A673 (cell line): ENCODE results near the gene ADAMTS2.

Source experiments
- EZH2 ChIP-seq: fragments of 200-600 bp; sonication (generic); IDR thresholded peaks from 2 replicates; pipeline ENCODE4 v1.6.1; 2017; ENCODE audit warnings: borderline replicate concordance, low read depth, mild to moderate bottlenecking, mixed read lengths, antibody characterized with exemption, low read length; ENCODE audit not compliant: poor library complexity, severe bottlenecking
- TF ChIP-seq, protein P1 (sequence below): fragments of 300-800, 200-600 bp; sonication (generic); conservative IDR thresholded peaks from 2 replicates; pipeline ENCODE4 v1.5.1; 2017; ENCODE audit warnings: low read depth, mild to moderate bottlenecking, antibody characterized with exemption, low read length, moderate library complexity, mixed read lengths

DNA sequence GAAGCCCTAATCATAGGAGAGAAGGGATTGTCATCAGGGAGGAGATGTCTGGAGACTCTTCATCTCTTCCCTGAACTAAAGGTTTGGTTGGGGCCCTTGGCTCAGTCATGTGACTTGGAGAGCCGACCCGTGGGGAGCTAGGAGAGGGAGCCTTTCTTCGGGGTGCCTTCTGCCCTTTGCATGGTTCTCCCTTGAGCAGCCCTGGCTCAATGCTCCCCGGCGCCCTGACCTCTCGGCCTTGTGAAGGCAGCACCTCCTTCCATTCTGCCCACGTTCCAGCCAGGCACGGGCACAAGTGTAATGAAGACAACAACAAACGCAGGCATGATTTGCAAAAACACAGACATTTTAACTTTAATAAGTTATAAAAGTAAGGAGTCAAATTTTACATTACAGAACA, 234.7 kb downstream of the ADAMTS2 start:
- TF ChIP-seq, protein P1, sequence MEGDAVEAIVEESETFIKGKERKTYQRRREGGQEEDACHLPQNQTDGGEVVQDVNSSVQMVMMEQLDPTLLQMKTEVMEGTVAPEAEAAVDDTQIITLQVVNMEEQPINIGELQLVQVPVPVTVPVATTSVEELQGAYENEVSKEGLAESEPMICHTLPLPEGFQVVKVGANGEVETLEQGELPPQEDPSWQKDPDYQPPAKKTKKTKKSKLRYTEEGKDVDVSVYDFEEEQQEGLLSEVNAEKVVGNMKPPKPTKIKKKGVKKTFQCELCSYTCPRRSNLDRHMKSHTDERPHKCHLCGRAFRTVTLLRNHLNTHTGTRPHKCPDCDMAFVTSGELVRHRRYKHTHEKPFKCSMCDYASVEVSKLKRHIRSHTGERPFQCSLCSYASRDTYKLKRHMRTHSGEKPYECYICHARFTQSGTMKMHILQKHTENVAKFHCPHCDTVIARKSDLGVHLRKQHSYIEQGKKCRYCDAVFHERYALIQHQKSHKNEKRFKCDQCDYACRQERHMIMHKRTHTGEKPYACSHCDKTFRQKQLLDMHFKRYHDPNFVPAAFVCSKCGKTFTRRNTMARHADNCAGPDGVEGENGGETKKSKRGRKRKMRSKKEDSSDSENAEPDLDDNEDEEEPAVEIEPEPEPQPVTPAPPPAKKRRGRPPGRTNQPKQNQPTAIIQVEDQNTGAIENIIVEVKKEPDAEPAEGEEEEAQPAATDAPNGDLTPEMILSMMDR: no peak
- TF ChIP-seq EZH2: no peak
